GM18498 (cell line): ENCODE results near the gene KCNJ12.
"Not testable (repeated sequence)": the region's sequence is repeated elsewhere in the genome, so short reads cannot be mapped to it uniquely, and the experiment has no call there.

ENCODE experiments used
- ATAC-seq: cut with Tn5 transposase; IDR thresholded peaks from one replicate; pipeline ENCODE4 v1.9.1; 2021; ENCODE audit warnings: mild to moderate bottlenecking, moderate library complexity; ENCODE audit not compliant: unreplicated experiment

KCNJ12 gene

GRCh38 chr17:21436883-21437836 lies 61.0 kb downstream of the KCNJ12 start:
- ATAC-seq: not testable (repeated sequence)

DNA sequence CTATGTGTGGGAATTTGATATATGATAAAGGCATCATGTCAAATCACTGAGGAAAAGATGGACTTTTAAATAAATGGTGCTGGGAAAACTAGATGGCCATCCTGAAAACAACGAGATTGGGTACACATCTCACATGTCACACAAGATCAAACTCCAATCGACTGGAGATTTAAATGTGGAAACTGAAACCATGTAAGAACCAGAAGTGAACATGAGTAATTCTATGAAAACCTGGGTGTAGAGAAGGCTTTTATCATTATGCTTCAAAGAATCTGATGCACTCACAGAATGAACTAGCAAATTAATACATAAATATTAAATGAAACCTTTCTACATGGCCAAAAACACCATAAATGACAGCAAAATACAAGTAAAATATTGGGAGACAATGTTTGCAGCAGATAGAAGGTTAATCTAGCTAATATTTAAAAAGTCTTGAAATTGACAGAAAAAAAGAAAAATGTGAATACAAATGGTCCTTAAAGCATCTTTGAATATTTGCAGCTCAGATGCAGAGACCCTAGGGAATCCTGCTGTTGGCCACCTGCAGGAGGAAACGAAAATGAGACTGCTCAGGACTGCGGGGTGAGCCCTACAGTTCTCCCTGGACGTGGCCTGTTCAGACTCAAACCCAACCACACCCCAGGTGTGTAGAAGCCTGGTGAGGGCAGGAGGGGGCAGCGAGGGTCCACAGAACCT lies 62.3 kb downstream of the KCNJ12 start:
- not testable (repeated sequence) for ATAC-seq

DNA sequence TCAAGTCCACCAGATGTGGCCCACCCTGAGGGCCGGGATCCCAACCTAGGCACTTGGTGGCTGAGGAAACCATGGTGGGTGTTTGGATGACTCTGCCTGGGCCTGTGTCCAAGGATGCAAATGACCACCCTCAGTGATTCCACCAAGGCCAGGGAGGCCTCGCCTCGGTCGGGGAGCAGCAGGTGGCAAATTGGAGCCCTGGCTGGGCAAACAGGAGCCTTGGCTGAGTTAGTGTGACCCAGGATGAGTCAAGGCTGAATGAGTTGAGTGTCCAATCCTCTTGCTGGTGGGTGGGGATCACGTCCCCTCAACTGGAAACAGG lies 62.8 kb downstream of the KCNJ12 start:
- not testable (repeated sequence) for ATAC-seq

GRCh38 chr17:21445091-21445650 lies 69.0 kb downstream of the KCNJ12 start:
- no peak for ATAC-seq

GRCh38 chr17:21447552-21447951 lies 71.4 kb downstream of the KCNJ12 start:
- not testable (repeated sequence) for ATAC-seq

- ATAC-seq: not testable (repeated sequence)
Measured at GRCh38 chr17:21449891-21450290, 73.7 kb downstream of the KCNJ12 start.

DNA sequence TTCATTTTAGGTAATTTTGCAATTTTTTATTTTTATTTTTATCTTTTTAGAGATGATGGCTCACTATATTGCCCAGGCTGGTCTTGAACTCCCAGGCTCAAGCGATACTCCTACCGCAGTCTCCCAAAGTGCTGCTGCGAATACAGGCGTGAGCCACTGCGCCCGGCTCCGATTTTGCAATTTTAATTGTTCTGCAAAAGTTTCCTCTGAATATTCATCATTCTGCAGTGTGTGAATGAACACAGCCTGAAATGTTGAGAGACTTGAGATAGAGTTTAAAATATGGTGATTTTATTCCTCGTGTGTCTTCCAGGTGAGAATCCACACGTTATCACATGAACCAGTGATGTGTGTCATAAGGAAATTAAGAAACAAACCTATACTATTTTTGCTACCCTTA lies 75.8 kb downstream of the KCNJ12 start:
- ATAC-seq: no peak

DNA sequence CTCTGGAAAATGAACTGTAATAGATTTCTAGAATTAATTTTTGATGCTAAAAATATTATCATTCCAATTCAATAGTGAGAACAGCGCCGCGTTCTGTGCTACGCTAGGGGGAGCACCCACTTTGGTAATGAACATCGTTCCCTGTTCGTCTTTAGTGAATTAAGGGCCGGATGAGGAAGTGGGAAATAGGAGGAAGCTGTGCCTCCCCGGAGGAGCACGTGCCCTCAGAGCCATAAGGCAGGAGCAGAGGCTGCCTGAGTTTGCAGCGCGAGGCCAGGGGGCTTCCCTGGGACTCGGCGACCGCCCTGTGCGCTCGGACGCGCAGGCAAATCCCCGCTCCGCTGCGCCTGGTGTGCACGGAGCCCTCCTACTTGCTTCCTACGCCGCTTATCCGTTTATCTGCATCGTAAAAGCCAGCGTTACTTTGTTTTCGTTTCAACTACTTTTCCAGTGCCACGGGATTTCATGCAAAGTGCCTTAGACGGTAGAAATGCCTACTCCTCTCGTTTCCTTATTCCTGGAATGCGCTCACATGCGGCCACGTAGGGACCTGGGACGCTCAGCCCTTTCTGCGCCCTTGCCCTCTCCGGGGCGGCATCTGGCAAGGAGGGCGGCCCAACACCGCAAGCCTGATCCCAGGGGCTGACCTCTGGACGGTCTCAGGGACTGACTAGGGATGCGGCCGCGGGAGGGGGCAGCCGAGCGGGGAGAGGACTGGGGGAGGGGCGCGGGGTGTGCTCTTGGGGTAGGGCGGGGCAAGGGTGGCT lies 76.4 kb downstream of the KCNJ12 start:
- no peak for ATAC-seq

DNA sequence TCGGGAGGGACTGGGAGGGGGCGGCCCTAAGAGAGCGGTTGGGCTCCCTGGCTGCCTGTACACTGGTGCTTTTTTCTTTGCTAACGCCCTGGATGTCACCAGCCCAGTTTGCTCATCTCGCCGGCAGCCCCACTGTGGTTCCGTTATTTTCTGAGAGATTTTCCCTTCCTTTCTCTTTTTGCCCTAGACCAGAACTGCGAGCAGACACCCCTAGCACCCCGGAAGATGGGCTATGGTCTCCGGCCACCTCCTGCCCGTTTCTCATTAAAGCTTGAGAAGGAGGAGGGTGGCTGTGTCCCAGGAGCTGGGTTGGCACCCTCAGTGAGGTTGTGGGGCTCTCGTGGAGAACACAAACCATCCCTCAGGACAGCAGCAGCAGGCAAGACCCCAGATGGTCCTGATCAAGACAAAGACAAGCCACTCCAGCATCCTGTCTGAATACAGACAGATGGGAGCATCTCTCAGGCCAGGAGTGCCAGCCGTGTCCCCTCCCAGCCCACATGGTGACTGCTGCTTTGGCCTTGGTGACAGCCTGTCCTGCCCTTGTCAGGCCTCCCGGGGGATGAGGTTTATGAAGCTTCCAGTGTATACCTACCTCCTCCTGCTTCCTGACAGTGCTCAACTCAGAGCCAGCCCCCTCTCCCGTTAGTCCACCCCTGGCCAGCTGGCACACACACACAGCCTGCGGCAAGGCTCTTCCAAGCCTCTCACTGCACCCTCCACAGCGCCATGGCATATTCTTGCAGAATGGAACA lies 77.2 kb downstream of the KCNJ12 start:
- ATAC-seq: no peak

- not testable (repeated sequence) for ATAC-seq
Measured at GRCh38 chr17:21454006-21454405, 77.8 kb downstream of the KCNJ12 start.

DNA sequence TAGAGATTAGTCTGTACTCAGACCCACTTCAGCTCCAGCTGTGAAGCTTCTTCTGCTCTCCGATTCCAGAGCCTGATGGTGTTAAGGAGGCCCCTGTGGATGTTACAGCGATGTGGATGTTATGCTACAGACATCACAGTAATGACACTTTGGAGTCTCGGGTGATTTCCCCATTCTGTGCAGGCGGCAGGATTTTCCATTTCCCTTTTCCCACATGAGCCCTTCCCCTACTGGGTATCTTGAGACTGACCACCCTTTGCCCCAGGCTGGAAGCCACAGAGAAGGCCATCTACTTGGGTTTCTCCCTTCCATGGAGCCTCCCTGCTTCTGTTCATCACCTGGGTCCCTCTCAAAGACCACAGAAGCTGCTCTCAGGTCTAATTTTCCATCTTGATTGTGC lies 78.3 kb downstream of the KCNJ12 start:
- ATAC-seq: no peak

GRCh38 chr17:21455761-21456160 lies 79.6 kb downstream of the KCNJ12 start:
- ATAC-seq: no peak

GRCh38 chr17:21456449-21456848 lies 80.3 kb downstream of the KCNJ12 start:
- ATAC-seq: not testable (repeated sequence)

GRCh38 chr17:21457051-21458026 lies 81.2 kb downstream of the KCNJ12 start:
- peak; percentile 82 for ATAC-seq

GRCh38 chr17:21458054-21458453 lies 81.9 kb downstream of the KCNJ12 start:
- ATAC-seq: no peak

- ATAC-seq: no peak
Measured at GRCh38 chr17:21459536-21459935, 83.4 kb downstream of the KCNJ12 start.

- no peak for ATAC-seq
Measured at GRCh38 chr17:21460358-21460757, 84.2 kb downstream of the KCNJ12 start.

DNA sequence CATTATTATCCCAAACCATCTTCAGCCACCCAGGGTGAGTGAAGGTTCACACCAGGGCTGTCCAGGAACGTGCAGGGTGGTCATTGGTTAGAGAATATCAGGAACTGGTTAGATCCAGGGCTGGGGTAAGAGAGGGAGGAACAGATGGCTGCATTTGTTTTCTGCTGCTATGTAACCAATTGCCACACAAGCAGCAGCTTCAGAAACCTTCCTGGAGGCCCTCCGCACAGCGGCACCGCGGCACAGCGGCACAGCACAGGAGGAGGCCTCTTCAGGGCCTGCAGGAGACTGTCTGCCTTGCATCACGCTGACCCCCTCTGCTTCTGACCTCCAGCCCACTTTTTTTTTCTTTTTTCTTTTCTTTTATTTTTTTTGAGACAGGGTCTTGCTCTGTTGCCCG lies 86.1 kb downstream of the KCNJ12 start:
- ATAC-seq: no peak

GRCh38 chr17:21463204-21463661 lies 87.1 kb downstream of the KCNJ12 start:
- ATAC-seq: no peak
